Esophagus squamous epithelium (tissue), 5 donors: ENCODE measurements around the gene SRSF9. TPM values are rescaled to one million over a fixed set of nuclear protein-coding genes. Genes with fewer than 3 reads are reported as not detected.
"Not testable (repeated sequence)": the region's sequence is repeated elsewhere in the genome, so short reads cannot be mapped to it uniquely, and the experiment has no call there.

Experiments used
- DNase-seq: peaks from one replicate; lab custom pipeline; 2025; lab: John Stamatoyannopoulos, UW
- H3K27ac ChIP-seq, 4 donors: fragments of 200-600 bp; sonication (generic); one replicate each; pipeline ENCODE4 v1.5.1; 2016 to 2019; ENCODE audit warnings: mild to moderate bottlenecking in 1 of 4
- H3K27me3 ChIP-seq, 4 donors: fragments of 200-600 bp; sonication (generic); 1 replicate in 3 of 4; 2 replicates in 1 of 4; pipeline versions ENCODE4 v1.5.1 to v1.6.0; 2017 to 2021; ENCODE audit warnings: antibody characterized with exemption in 1 of 4
- H3K36me3 ChIP-seq, 3 donors: fragments of 200-600 bp; sonication (generic); one replicate each; pipeline ENCODE4 v1.5.1; 2016 to 2019
- H3K4me1 ChIP-seq, 3 donors: fragments of 200-600 bp; sonication (generic); one replicate each; pipeline ENCODE4 v1.5.1; 2017 to 2019
- H3K4me3 ChIP-seq, 4 donors: fragments of 200-600 bp; sonication (generic); 1 replicate in 3 of 4; 2 replicates in 1 of 4; pipeline ENCODE4 v1.5.1; 2016 to 2019; ENCODE audit warnings: mild to moderate bottlenecking in 2 of 4, moderate library complexity in 1 of 4
- H3K9me3 ChIP-seq, 3 donors: fragments of 200-600 bp; sonication (generic); one replicate each; pipeline ENCODE4 v1.5.1; 2016 to 2019
- CTCF ChIP-seq, 6 experiments: fragments of 450-650 bp in 4 of 6; fragments of 200-600 bp in 2 of 6; sonication (generic) in 2 of 6; IDR thresholded peaks; one replicate each; pipeline ENCODE4 v1.5.1; 2016 to 2019; ENCODE audit warnings: antibody characterized with exemption in 6 of 6, mild to moderate bottlenecking in 4 of 6, moderate library complexity in 4 of 6
- POLR2A ChIP-seq, 4 donors: fragments of 450-650 bp; IDR thresholded peaks; one replicate each; pipeline ENCODE4 v1.6.1; 2017; ENCODE audit warnings: antibody characterized with exemption in 4 of 4, mild to moderate bottlenecking in 4 of 4, moderate library complexity in 3 of 4
- WGBS, 2 donors: methylation state at CpG; one replicate each; pipeline ENCODE4 v1.1.5; 2018; 5-methylcytosine and 5-hydroxymethylcytosine counted together
- intact Hi-C: fragments of 100-400 bp; cut with DNase I; formaldehyde crosslinking; loops from one replicate; pipeline ENCODE4 v1.15.0; 2022
- total RNA-seq, 4 donors: library from RNA; depleted of rRNA; stranded (reverse); fragments of >200 nt; gene quantifications; one replicate each; pipeline ENCODE4 v1.1.0, GENCODE V29; 2016
- donor health status: DM: yes; HTN: yes; CAD: no.

SRSF9 gene
- total RNA-seq, 4 donors from 2014 or later, result 85.6 to 128 (median 93.2) TPM

GRCh38 chr12:120490325-120490724, 20.8 kb upstream of the SRSF9 start:
- intact Hi-C loops, result no loop called here
- WGBS, 2 donors, result 93 to 94% methylated on average over 4 to 5 of the region's 5 CpGs

GRCh38 chr12:120489018-120489417, 19.5 kb upstream of the SRSF9 start:
- H3K4me3 ChIP-seq, result no peak overlapping the region
- H3K27me3 ChIP-seq, result no peaks in the 10 kb centered on the region
- peaks cover 0 to 6% (median 0%) of the 10 kb centered on the region in 3 donors for H3K4me1 ChIP-seq
- intact Hi-C loops, result no loop called here
- 70 to 75% methylated on average over 4 of the region's 4 CpGs for WGBS, 2 donors
- H3K27ac ChIP-seq, result peak overlapping the region in 3 of 4 donors; percentile 42 to 61 (median 44)
- no peaks in the 10 kb centered on the region for H3K9me3 ChIP-seq
- H3K36me3 ChIP-seq, result peaks cover 0 to 18% (median 5%) of the 10 kb centered on the region in 3 donors
- DNase-seq, result no peak
- TF ChIP-seq CTCF (IDR thresholded peaks at IDR 0.05) (no peak), POLR2A (IDR thresholded peaks at IDR 0.05) (no peak)

More at GRCh38 chr12:120490325-120490724, 20.8 kb upstream of the SRSF9 start:
- H3K4me3 ChIP-seq, result no peak overlapping the region
- peaks cover 0 to 18% (median 5%) of the 10 kb centered on the region in 3 donors for H3K36me3 ChIP-seq
- H3K27ac ChIP-seq, result no peak overlapping the region
- no peaks in the 10 kb centered on the region for H3K27me3 ChIP-seq
- DNase-seq, result no peak
- H3K9me3 ChIP-seq, result no peaks in the 10 kb centered on the region
- H3K4me1 ChIP-seq, result peaks cover 0 to 18% (median 7%) of the 10 kb centered on the region in 3 donors
- TF ChIP-seq CTCF (IDR thresholded peaks at IDR 0.05), result no peak
- no peak for TF ChIP-seq POLR2A (IDR thresholded peaks at IDR 0.05)

- peak overlapping the region in 2 of 4 donors; percentile 42 to 61 for H3K27ac ChIP-seq
- no peak for DNase-seq
- no peak overlapping the region for H3K4me3 ChIP-seq
- H3K27me3 ChIP-seq, result no peaks in the 10 kb centered on the region
- no peaks in the 10 kb centered on the region for H3K9me3 ChIP-seq
- peaks cover 0 to 6% (median 0%) of the 10 kb centered on the region in 3 donors for H3K4me1 ChIP-seq
- intact Hi-C loops, result no loop called here
- 68 to 77% methylated on average over 4 to 5 of the region's 5 CpGs for WGBS, 2 donors
- TF ChIP-seq CTCF (IDR thresholded peaks at IDR 0.05) (no peak), POLR2A (IDR thresholded peaks at IDR 0.05) (no peak)
- H3K36me3 ChIP-seq, result peaks cover 0 to 18% (median 5%) of the 10 kb centered on the region in 3 donors
These were observed 18.6 kb upstream of the SRSF9 start for GRCh38 chr12:120488057-120488640.

- DNase-seq, H3K9me3 ChIP-seq, H3K27ac ChIP-seq, H3K4me3 ChIP-seq, H3K4me1 ChIP-seq, H3K27me3 ChIP-seq, intact Hi-C loops: not testable (repeated sequence)
- WGBS, 2 donors, result 90 to 91% methylated on average over 6 to 7 of the region's 7 CpGs
- H3K36me3 ChIP-seq, result peaks cover 0 to 24% (median 5%) of the 10 kb centered on the region in 3 donors
These were observed 18.0 kb upstream of the SRSF9 start for GRCh38 chr12:120487552-120487951.

GRCh38 chr12:120485961-120486881, 16.7 kb upstream of the SRSF9 start:
- TF ChIP-seq POLR2A (IDR thresholded peaks at IDR 0.05) (no peak), CTCF (IDR thresholded peaks at IDR 0.05) (no peak)

More at GRCh38 chr12:120485961-120486881, 16.7 kb upstream of the SRSF9 start:
- DNase-seq, result no peak
- H3K4me3 ChIP-seq, result no peak overlapping the region
- WGBS, 2 donors, result 79 to 89% methylated on average over 6 of the region's 7 CpGs
- H3K9me3 ChIP-seq, result no peaks in the 10 kb centered on the region
- H3K27ac ChIP-seq, result no peak overlapping the region
- H3K4me1 ChIP-seq, result peaks cover 0 to 6% (median 0%) of the 10 kb centered on the region in 3 donors
- no peaks in the 10 kb centered on the region for H3K27me3 ChIP-seq
- H3K36me3 ChIP-seq, result peaks cover 0 to 26% (median 5%) of the 10 kb centered on the region in 3 donors
- intact Hi-C loops, result no loop called here
